GM21717 (cell line): Measurements from ENCODE around the gene PDGFC.

ENCODE experiments used
- ATAC-seq: cut with Tn5 transposase; IDR thresholded peaks from one replicate; pipeline ENCODE4 v1.9.1; 2021; ENCODE audit warnings: mild to moderate bottlenecking, moderate library complexity; ENCODE audit not compliant: unreplicated experiment

Gene PDGFC

GRCh38 chr4:156756118-156756517, 215.5 kb downstream of the PDGFC start:
- ATAC-seq: no peak

- no peak for ATAC-seq
Observed at GRCh38 chr4:156754832-156755570, 216.6 kb downstream of the PDGFC start.

- ATAC-seq: no peak
Observed at GRCh38 chr4:156751486-156751885, 220.1 kb downstream of the PDGFC start.

- ATAC-seq: no peak
Observed at GRCh38 chr4:156749426-156750403, 221.9 kb downstream of the PDGFC start.

GRCh38 chr4:156746111-156746510, 225.5 kb downstream of the PDGFC start:
- no peak for ATAC-seq

- ATAC-seq: no peak
Observed at GRCh38 chr4:156738766-156739165, 232.8 kb downstream of the PDGFC start.

DNA sequence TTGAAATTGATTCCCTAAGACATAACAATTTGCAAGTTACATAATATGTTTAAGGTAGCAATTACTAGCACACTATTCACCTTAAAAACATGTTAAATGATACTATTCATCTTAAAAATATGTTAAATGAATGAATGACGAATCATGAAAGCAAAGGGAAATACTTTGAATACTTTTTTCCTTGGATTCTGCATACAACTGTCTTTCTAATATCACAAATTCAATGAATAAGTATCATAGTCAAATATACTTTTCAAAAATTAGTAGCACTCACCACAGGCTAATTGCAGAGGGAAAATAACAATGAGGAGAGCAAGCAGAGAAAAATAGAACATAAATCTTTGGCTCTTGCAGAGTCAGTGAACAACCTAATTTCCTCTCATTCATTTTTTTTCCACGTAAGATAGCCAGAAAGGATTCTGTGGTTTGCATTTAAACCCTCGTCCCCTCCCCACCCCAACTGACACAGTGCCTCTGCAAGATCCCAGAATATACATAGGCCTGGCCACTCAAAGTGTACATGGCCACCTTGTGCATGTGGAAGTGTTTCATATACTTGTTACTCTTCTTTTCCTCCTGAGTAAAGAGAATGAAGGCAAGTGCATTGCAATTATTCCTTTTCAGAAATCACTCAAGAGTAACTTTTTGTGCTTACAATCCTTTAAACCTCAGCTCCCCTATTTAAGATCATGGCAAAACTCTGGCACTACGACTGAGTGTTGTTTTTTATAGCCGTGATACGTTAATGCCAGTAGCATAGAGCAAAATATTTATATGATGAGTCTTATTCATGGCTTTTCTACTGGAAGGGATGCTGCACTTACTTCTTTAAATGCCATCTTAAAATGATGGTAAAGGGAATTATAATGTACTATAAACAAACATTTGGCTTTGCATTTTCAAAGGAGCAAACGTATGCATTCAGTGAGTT, 236.4 kb downstream of the PDGFC start:
- ATAC-seq: no peak

DNA sequence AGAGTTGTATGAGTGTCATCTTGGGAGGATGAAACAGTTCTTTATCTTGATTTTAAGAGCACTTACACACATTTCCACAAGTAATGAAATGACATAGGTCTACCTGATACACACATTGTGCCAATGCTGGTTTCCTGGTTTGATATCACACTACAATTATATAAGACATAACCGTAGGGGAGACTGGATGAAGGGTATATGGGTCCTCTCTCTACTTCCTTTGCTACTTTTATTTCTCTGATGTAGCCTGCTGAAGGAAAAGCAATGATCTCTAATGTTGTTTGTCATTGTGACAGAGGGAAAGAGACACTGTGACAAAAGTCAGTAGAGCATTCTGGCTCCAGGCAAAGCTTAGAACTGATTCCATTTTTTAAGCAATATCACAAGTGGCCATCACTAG, 238.0 kb downstream of the PDGFC start:
- no peak for ATAC-seq

DNA sequence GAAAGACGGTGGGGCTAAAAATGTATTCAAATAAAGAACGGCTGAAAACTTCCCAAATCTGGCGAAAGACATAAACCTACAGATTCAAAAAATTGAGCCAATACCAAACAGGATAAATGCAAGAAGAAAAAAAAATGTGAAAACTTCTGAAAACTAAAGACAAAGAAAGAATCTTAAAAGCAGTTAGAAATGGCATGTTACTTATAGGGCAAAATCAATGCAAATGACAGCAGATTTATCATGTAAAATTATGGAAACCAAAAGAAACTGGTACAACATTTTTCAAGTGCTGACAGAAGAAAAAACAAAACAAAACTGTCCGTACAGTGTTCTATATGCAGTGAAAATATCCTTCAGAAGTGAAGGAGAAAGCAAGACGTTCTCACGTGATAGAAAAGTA, 239.0 kb downstream of the PDGFC start:
- ATAC-seq: no peak

GRCh38 chr4:156729416-156729815, 242.2 kb downstream of the PDGFC start:
- ATAC-seq: no peak

DNA sequence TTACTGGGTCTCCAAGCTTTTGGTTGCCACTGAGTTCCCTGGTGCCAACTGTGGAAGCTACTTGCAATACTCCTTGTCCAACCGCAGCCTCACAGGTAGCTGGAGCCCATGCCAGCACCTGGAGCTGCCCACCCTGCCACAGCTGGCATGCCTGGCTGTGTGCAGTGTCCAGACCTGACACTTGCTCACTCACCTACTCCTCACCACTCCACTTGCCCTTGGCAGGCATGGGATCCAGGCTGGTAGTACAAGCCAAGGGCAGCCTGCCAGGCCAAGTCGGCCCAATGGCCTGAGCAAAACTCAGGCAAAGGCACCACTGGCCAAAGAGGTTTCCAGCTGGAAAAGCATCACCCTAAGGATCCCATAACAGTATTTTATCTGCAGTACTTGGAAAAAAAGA, 246.3 kb downstream of the PDGFC start:
- no peak for ATAC-seq

DNA sequence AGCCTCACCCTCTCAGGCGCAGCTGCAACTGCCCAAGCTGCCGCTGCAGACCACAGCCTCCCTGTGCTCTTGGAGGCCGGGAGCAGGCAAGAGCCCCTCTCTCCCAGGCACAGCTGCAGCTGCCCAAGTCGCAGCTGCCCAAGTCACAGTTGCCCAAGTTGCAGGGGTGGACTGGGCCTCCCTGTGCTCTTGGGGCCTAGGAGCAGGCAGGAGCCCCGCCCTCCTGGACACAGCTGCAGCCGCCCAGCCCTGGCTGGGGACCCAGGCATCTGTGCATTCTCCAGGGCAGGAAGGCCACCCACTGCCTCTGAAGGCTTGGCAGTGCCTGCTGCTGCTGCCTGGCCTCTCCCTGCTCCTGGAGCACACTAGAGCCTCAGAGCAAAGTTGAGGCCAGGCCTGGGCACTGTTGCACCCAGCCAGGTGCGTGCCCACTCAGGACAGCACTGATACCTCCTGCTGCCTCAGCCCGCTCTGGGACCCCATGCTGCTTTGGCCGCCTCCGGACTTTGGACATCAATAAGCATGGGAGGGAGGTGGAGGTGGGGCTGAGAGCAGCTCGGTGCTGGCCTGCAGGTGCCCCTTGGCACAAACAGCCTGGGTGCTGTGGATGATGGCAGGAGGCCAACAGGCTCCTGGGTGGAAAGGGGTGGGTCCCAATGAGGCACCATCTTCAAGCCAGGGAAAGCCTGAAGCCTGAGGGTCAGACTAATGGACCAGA, 247.5 kb downstream of the PDGFC start:
- ATAC-seq: no peak

DNA sequence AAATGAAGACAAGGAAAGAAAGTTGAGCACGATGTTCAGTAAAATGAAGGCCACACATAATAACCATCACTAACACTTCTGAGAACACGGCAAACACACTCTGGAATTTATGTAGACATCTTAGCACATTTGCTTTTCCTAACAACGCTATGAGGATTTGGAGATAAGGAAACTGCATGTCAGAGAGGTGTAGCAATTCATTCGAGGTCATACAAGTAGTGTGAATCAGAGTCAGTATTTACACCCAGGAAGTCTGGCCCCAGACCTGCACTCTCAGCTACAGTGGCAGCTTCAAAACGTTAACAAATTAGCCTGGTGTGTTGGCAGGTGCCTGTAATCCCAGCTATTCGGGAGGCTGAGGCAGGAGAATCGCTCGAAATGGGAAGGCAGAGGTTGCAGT, 253.4 kb downstream of the PDGFC start:
- no peak for ATAC-seq

- no peak for ATAC-seq
Observed at GRCh38 chr4:156711193-156711590, 260.4 kb downstream of the PDGFC start.
